ENCODE results near the gene POLR3H. TPM values are rescaled to one million over a fixed set of nuclear protein-coding genes. Genes with fewer than 3 reads are reported as not detected.
"Not testable (repeated sequence)": the region's sequence is repeated elsewhere in the genome, so short reads cannot be mapped to it uniquely, and the experiment has no call there.

The POLR3H gene, protein sequence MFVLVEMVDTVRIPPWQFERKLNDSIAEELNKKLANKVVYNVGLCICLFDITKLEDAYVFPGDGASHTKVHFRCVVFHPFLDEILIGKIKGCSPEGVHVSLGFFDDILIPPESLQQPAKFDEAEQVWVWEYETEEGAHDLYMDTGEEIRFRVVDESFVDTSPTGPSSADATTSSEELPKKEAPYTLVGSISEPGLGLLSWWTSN
- 15.9 TPM for polyA plus RNA-seq

DNA sequence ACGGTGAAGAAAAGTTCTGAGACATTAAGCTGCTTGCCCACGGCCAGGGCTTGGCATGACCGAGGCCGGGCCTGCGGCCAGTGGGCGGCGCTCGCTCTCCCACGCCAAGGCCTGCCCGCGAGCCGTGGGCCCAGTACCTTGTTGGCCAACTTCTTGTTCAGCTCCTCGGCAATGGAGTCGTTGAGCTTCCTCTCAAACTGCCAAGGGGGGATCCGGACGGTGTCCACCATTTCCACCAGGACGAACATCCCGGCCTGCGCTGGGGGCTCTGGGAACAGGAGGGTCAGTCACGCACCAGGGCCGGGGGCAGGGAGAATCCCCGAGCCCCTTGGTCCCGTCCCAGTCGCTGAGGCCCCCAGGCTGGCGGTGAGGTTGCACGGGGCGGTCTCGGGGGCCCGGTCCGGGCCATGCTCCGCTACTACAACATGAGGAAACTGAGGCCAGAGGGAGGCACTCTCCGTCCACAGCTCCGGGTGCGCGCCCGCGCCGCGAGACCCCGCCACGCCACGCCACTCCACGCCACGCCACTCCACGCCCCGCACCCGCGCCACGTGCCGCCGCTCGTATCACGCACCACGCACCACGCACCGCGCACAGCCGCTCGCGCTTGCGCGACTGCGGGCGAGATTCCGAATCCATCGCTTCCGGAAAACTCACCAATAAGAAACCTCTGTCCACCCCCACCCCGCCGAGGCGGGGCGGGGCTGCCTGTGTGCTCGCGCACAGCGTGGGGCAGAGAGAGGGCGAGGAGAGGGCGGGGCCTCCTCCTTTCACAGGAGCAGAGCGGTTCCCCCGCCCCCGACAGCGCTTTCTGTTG, at the start of gene POLR3H:
TSS of gene POLR3H (minus strand) at position 617 of the 817 bp plus-strand sequence. CDS start at position 248, 369 bp downstream.
- Mint-ChIP-seq H3K9me3 (no peaks in the 10 kb centered on the region), H3K4me3 (peak within 1 kb of the TSS; percentile 90 to 100 (median 98)), H3K36me3 (no peaks in the 10 kb centered on the region), H3K4me1 (peaks cover 19 to 27% (median 24%) of the 10 kb centered on the region in 3 donors), H3K27me3 (no peaks in the 10 kb centered on the region), H3K27ac (peak within 1 kb of the TSS; percentile 95 to 97 (median 96))

DNA sequence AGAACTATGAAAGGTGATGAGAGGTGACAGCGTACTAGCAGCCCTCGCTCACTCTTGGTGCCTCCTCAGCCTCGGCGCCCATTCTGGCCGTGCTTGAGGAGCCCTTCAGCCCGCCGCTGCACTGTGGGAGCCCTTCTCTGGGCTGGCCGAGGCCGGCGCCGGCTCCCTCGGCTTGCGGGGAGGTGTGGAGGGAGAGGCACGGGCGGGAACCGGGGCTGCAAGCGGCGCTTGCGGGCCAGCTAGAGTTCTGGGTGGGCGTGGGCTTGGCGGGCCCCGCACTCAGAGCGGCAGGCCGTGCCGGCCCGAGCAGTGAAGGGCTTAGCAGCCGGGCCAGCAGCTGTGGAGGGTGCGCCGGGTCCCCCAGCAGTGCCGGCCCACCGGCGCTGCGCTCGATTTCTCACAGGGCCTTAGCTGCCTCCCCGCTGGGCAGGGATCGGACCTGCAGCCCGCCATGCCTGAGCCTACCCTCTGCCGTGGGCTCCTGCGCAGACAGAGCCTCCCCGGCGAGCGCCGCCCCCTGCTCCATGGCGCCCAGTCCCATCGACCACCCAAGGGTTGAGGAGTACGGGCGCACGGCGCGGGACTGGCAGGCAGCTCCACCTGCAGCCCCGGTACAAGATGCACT, 49.2 kb upstream of the POLR3H start:
- H3K9me3 Mint-ChIP-seq, H3K36me3 Mint-ChIP-seq, H3K4me1 Mint-ChIP-seq, H3K27ac Mint-ChIP-seq, H3K27me3 Mint-ChIP-seq: not testable (repeated sequence)
- H3K4me3 Mint-ChIP-seq = peak overlapping the region in 1 of 4 donors; percentile 43

DNA sequence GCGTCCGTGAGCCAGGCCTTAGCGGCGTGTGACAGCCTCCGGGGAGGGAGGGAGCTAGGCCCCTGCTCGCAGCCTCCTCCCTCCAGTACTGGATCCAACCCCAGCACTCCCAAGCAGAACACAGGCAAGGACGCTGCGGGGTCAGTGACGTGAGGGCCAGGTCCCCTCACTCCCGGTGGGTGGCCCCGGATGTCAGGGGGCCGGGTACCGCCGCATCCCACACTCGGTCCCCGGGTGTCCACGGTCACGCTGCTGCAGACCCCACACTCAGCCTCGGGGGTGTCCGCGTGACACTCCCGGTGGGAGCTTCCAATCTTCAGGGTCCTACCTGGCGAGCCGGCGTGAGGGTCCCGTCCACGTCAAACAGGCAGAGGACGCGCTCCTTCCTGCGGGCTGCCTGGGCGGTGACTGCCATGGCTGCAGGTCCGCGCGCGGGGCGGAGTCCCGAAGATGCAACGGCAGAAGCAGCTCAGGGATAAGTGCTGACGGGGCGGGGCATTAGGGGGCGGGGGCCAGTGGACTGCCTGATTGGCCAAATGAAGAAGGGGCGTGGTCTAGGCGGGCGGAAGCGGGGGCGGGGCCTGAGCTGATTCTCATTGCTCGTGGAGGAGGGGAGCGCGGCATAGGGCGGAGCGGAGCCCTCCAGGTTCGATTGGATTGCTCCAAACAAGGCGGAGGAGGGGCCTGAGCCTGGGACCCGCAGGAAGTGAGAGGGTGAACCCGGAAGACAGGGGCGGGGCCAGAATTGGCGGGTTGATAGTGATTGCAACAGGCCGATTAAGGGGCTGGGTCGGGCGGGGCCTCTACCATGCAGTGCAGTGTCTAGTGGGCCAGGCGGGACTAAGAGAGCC, 45.3 kb upstream of the POLR3H start, which contains the start of gene PMM1:
TSS of gene PMM1 (minus strand) at position 450 of the 851 bp plus-strand sequence. CDS start at position 415, 35 bp downstream.
- Mint-ChIP-seq H3K27me3 (no peaks in the 10 kb centered on the region), H3K9me3 (no peaks in the 10 kb centered on the region), H3K4me1 (peaks cover 0 to 10% (median 8%) of the 10 kb centered on the region in 3 donors), H3K4me3 (peak within 1 kb of the TSS; percentile 78 to 97 (median 93)), H3K36me3 (peaks cover 1% of the 10 kb centered on the region), H3K27ac (peak within 1 kb of the TSS; percentile 11 to 91 (median 67))

DNA sequence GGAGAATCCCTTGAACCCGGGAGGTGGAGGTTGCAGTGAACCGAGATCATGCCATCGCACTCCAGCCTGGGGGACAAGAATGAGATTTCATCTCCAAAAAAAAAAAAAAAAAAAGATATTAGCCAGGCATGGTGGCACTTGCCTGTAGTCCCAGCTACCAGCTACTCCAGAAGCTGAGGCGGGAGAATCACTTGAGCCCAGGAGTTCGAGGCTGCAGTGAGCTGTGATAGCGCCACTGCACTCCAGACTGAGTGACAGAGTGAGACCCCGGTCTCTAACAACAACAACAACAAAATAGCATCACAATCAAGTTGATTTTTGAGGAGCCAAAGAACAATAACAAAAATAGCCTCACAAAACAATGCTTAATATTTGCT, 43.1 kb upstream of the POLR3H start:
- no peaks in the 10 kb centered on the region for H3K27me3 Mint-ChIP-seq
- no peak overlapping the region for H3K27ac Mint-ChIP-seq
- H3K9me3 Mint-ChIP-seq = no peaks in the 10 kb centered on the region
- peaks cover 5% of the 10 kb centered on the region for H3K36me3 Mint-ChIP-seq
- peaks cover 0 to 13% (median 10%) of the 10 kb centered on the region in 3 donors for H3K4me1 Mint-ChIP-seq
- peak overlapping the region in 1 of 4 donors; percentile 78 for H3K4me3 Mint-ChIP-seq

DNA sequence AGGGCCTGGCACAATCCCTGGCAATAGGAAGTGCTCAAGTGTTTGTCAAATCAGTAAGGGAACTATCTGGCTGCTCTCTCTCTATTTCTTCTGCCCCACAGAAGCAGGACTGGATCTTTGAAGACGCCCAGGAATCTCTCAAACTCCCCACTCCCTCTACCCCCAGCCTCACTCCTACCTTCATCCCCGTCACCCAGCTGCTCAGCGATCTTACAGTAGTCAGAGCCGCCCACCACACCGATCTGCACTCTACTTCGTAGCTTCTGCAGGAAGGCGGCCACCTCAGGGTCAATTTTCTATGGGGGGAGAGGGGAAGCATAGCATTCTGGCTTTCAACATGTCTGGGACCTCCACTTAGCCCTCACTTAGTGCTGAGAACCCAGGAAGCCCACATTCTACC, 41.6 kb upstream of the POLR3H start:
- Mint-ChIP-seq H3K4me1 (peaks cover 0 to 13% (median 10%) of the 10 kb centered on the region in 3 donors), H3K4me3 (peak overlapping the region in 1 of 4 donors; percentile 65)

DNA sequence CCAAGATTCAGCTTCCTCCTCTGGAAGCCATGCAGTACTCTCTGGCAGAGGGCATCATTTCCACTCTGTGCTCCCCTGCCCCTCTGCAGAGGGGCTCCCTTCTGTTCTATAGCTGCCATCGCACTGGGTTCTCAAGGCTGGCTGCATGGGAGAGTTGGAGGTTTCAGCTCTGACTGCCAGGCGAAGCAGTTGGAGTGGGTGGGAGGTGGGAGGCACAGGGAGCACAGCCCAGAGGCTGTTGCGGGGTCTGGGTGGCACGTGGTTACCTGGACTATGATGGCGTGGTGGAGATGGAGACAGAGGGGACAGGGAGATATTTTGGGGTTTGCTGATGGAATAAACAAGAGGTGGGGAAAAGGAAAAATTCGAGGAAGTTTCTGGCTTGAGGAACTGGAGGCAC, 40.6 kb upstream of the POLR3H start:
- Mint-ChIP-seq H3K4me3 (no peak overlapping the region), H3K4me1 (peaks cover 0 to 15% (median 10%) of the 10 kb centered on the region in 3 donors), H3K27me3 (no peaks in the 10 kb centered on the region), H3K27ac (peak overlapping the region in 1 of 3 donors; percentile 16), H3K36me3 (peaks cover 5% of the 10 kb centered on the region), H3K9me3 (no peaks in the 10 kb centered on the region)

More for the DNA sequence above, 41.6 kb upstream of the POLR3H start:
- Mint-ChIP-seq H3K9me3 (no peaks in the 10 kb centered on the region), H3K27me3 (no peaks in the 10 kb centered on the region), H3K36me3 (peaks cover 5% of the 10 kb centered on the region), H3K27ac (no peak overlapping the region)

DNA sequence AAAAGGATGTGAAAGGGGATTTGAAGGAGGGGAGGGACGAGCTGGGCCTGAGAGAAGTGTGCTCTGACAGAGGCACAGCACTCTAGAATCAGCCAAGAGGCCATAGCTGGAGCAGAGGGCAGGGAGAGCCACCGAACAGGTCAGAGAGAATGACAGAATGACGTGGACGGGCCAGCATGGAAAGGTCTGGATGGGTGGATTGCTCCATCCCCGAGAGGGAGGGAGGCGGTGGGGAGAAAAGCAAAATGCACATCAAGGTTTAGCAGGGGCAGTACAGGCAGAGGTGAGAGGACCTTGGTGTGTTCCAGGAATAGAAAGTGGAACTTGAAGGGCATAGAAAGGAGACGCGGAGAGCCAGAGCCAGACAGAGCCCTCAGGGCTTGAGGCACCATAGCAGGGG, 38.4 kb upstream of the POLR3H start:
- no peak overlapping the region for H3K4me3 Mint-ChIP-seq
- no peaks in the 10 kb centered on the region for H3K9me3 Mint-ChIP-seq
- peaks cover 4% of the 10 kb centered on the region for H3K36me3 Mint-ChIP-seq
- no peaks in the 10 kb centered on the region for H3K27me3 Mint-ChIP-seq
- peaks cover 0 to 10% (median 2%) of the 10 kb centered on the region in 3 donors for H3K4me1 Mint-ChIP-seq
- no peak overlapping the region for H3K27ac Mint-ChIP-seq

DNA sequence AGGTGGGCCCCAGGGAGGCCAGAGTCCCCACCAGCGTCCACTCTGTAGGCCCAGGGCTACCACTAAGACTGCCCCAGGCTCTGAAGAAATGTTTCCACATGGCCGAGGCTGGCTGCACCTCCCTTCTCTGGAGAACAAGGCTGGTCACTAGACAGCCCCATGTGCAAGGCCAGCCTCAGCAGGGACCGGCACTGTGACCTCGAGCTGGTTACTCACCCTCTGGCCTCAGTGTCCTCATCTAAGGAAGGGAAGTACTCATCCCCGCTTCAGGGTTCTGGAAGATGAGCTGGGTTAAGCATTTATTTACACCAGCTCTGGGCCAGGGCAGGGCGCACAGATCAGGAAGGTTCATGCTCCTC, 35.7 kb upstream of the POLR3H start:
- H3K9me3 Mint-ChIP-seq = no peaks in the 10 kb centered on the region

DNA sequence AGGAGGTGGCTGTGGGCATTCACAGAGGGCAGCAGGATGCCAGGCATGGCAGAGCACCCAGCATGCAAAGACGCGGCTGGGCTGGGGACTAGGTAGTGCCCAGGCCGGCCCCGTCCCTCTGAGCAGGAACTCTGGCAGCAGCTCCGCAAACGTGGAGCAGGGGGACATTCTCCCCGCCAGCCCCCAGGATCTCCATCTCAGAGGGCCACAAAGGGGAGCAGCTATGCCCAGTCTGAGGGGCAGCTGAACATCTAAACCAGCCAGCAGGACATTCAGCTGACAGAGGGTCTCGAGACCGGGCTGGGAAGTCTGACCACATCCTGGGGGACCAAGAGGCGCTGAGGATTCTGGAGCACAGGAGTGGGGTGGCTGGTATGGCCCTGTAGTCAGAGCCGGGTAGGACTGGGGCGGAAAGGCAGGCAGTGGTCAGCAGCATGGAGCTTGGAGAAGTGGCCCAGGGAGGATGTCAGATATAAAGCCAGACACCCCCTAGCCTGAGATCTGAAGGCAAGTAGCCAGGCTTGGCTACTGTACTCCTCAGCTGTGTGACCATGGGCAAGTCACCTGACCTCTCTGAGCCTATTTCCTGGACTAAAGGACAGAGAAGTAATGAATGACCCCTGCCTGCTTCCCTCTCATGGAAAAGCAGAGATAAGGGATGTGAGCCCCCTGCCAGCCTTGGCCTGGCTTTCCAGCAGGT, 35.2 kb upstream of the POLR3H start:
- Mint-ChIP-seq H3K27me3 (no peaks in the 10 kb centered on the region), H3K27ac (no peak overlapping the region), H3K4me1 (peaks cover 0 to 10% (median 0%) of the 10 kb centered on the region in 3 donors), H3K36me3 (peaks cover 4% of the 10 kb centered on the region), H3K9me3 (no peaks in the 10 kb centered on the region), H3K4me3 (no peak overlapping the region)

More for the DNA sequence above, 35.7 kb upstream of the POLR3H start:
- H3K27me3 Mint-ChIP-seq = no peaks in the 10 kb centered on the region
- H3K36me3 Mint-ChIP-seq = peaks cover 4% of the 10 kb centered on the region
- H3K4me1 Mint-ChIP-seq = peaks cover 0 to 10% (median 0%) of the 10 kb centered on the region in 3 donors
- no peak overlapping the region for H3K4me3 Mint-ChIP-seq
- H3K27ac Mint-ChIP-seq = peak overlapping the region in 1 of 3 donors; percentile 27

DNA sequence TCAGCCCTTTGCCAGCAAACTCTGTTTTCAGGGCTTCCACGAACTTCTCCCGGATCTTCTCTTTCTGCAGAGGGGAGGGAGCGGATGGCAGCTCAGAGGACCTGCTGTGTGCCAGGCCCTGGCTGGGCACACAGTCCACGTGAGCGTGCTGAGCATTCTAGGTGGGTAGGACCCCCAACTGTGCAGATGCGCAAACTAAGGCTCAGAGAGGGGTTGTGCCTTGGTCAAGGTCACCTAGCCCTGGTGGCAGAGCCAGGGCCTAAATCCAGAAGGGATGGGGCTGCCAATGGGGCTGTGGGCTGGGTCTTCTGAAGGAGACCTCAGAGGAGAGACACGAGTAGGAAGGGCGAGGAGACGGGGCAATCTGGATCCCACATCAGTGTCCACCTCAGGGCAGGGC, 34.5 kb upstream of the POLR3H start:
- Mint-ChIP-seq H3K36me3 (peaks cover 4% of the 10 kb centered on the region), H3K4me3 (no peak overlapping the region), H3K27me3 (no peaks in the 10 kb centered on the region), H3K4me1 (peaks cover 0 to 10% (median 0%) of the 10 kb centered on the region in 3 donors), H3K27ac (no peak overlapping the region), H3K9me3 (no peaks in the 10 kb centered on the region)

DNA sequence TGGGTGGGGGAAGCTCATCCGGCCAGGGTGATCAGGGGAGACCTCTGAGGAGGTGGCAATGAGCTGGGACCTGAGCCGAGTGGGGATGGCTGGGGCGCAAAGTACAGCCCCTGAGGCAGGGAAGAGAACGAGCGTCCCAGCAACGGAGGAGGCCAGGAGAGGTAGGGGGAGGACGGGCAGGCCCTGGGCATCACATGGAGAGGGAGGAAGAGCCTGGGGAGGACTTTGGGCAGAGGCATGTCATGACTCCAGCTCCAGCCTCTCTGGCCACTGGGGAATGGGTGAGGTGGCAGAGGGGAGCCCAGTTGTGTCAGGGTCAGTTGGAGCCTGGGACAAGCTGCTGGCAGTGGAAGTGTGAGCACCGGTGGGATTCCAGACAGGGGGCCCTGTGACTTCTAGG, 33.8 kb upstream of the POLR3H start:
- no peak overlapping the region for H3K27ac Mint-ChIP-seq
- H3K9me3 Mint-ChIP-seq = no peaks in the 10 kb centered on the region
- no peaks in the 10 kb centered on the region for H3K36me3 Mint-ChIP-seq
- no peaks in the 10 kb centered on the region for H3K27me3 Mint-ChIP-seq
- peaks cover 0 to 10% (median 0%) of the 10 kb centered on the region in 3 donors for H3K4me1 Mint-ChIP-seq
- H3K4me3 Mint-ChIP-seq = no peak overlapping the region

DNA sequence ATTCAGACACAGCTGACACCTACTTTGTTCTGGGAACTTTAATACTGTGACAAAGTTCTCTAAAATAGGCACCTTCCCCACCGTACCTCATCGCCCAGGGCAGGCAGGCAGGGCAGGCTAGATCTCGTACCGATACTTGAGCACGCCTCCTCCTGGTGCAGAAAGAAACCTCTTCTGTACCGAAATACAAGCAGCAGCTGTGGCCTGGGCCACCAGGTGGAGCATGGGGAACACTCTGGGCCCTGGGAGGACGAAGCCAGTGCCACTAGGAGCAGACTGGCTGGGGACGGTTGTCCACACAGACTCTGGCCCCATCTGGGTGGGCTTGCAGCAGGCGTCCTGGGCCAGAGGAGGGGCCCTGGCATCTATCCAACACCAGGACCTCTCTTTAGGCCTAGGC, 32.6 kb upstream of the POLR3H start:
- Mint-ChIP-seq H3K9me3 (no peaks in the 10 kb centered on the region), H3K27me3 (no peaks in the 10 kb centered on the region), H3K36me3 (no peaks in the 10 kb centered on the region), H3K4me3 (no peak overlapping the region), H3K4me1 (peaks cover 0 to 6% (median 0%) of the 10 kb centered on the region in 3 donors), H3K27ac (no peak overlapping the region)

DNA sequence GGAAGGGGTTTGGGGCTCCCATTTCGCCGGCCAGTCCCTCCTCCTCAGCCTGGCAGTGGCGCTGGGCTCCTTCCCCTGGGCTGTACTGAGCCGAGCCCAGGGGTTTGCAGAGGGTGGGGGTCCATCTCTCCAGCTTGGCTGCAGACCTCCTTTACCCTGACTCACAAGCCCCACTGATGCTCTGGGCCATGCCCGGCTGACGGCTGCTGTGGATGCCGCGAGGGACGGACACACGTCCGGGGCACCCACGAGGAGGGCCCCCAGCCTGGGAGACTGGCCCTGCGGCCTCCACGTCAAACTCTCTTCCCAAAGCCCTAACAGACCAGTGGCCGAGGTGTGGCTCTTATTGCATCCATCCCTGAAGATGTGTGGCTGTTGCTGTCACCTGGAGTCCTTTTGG, 31.3 kb upstream of the POLR3H start:
- Mint-ChIP-seq H3K27me3 (no peaks in the 10 kb centered on the region), H3K27ac (no peak overlapping the region), H3K4me1 (peaks cover 0 to 6% (median 0%) of the 10 kb centered on the region in 3 donors), H3K9me3 (no peaks in the 10 kb centered on the region), H3K4me3 (no peak overlapping the region), H3K36me3 (no peaks in the 10 kb centered on the region)

DNA sequence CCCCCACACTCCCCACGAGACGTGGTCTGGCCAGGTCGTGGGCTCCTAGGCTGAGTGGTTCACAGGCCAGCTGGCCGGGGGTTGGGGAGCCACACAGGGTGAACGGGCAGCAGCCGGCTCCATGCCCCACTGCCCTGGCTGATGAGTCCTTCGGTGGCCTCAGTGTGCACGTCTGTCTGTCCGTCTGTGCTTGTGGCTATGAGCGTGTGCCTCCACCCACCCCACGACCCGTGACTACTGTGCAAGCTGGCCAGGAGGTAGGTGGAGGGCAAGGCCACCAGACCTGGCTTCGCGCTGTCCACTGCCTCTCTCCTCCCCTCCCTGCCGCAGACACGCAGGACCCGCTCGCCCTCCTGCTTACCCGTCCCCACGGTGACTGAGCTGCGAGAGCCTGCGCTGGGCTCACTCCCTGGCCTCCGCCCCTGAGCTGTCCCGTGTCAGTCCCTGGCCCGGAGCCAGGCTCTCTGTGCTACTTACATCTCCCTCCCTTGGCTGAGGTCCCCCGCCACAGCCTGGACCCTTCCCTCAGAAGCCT, 30.6 kb upstream of the POLR3H start:
- H3K36me3 Mint-ChIP-seq = no peaks in the 10 kb centered on the region
- no peak overlapping the region for H3K4me3 Mint-ChIP-seq
- no peak overlapping the region for H3K27ac Mint-ChIP-seq
- H3K27me3 Mint-ChIP-seq = no peaks in the 10 kb centered on the region
- H3K4me1 Mint-ChIP-seq = peaks cover 0 to 1% (median 0%) of the 10 kb centered on the region in 3 donors
- H3K9me3 Mint-ChIP-seq = no peaks in the 10 kb centered on the region
